ENCODE data around the gene OR51B5. TPM values are rescaled to one million over a fixed set of nuclear protein-coding genes. Genes with fewer than 3 reads are reported as not detected.

The OR51B5 gene
- total and polyA plus RNA-seq, 10 of the 15 experiments (the other 5 are each of a cell fraction or from before 2014, with no cell fraction given) = 0.04 to 2.1 (median 0.17) TPM; not detected in 6

GRCh38 chr11:5304046-5304445, 39.3 kb downstream of the OR51B5 start:
- in situ Hi-C loops (cut with MboI) = no loop called here
- BruUV-seq (replicated peaks) = no TSS peak
- ATAC-seq = no peak

GRCh38 chr11:5303626-5304025, 39.7 kb downstream of the OR51B5 start:
- POLR2A ChIA-PET = no interaction called here
- H3K27me3 ChIP-seq (replicated peaks in 1 of 2; ENCODE audit: control insufficient read depth in 2 of 2, insufficient read depth in 2 of 2, low read length in 1 of 2) = no peaks in the 10 kb centered on the region; a peak in 1 of 4 replicates
- no peak overlapping the region for H3K4me2 ChIP-seq (ENCODE audit: control insufficient read depth, insufficient read depth)
- WGBS (ENCODE audit: insufficient coverage, insufficient replicate concordance, low lambda C conversion rate, missing lambda C conversion rate) = 57% methylated on average over 5 of the region's 5 CpGs
- no peaks in the 10 kb centered on the region for H3K36me3 ChIP-seq (ENCODE audit: control insufficient read depth in 2 of 2, insufficient read depth in 2 of 2, low read length in 1 of 2)
- SMC1A ChIA-PET (ENCODE audit: uncharacterized antibody, unreplicated experiment) = no interaction called here
- no peaks in the 10 kb centered on the region for H3K4me1 ChIP-seq (ENCODE audit: control insufficient read depth, insufficient read depth, low read length)
- H4K20me1 ChIP-seq (ENCODE audit: control insufficient read depth, insufficient read depth) = no peaks in the 10 kb centered on the region
- no peak overlapping the region for H3K27ac ChIP-seq (ENCODE audit: control insufficient read depth, insufficient read depth)
- no peak for FAIRE-seq
- no peak overlapping the region for H3K9ac ChIP-seq (ENCODE audit: control insufficient read depth, insufficient read depth, low read length)
- intact Hi-C loops (cut with micrococcal nuclease; ENCODE audit: unreplicated experiment) = no loop called here
- TF ChIP-seq ZZZ3 (IDR thresholded peaks at IDR 0.05; ENCODE audit: control insufficient read depth, insufficient read length, low read depth) (no peak), NRF1 (conservative IDR thresholded peaks at IDR 0.05; ENCODE audit: low read depth, low read length) (no peak), RFX5 (IDR thresholded peaks at IDR 0.05; ENCODE audit: low read depth, low read length) (no peak), RAD51 (IDR thresholded peaks at IDR 0.05) (no peak), SP1 (IDR thresholded peaks at IDR 0.05; ENCODE audit: low read depth, low read length) (no peak), IRF4 (IDR thresholded peaks at IDR 0.05; ENCODE audit: low read depth, low read length) (no peak)
- TF ChIP-seq, protein P1, sequence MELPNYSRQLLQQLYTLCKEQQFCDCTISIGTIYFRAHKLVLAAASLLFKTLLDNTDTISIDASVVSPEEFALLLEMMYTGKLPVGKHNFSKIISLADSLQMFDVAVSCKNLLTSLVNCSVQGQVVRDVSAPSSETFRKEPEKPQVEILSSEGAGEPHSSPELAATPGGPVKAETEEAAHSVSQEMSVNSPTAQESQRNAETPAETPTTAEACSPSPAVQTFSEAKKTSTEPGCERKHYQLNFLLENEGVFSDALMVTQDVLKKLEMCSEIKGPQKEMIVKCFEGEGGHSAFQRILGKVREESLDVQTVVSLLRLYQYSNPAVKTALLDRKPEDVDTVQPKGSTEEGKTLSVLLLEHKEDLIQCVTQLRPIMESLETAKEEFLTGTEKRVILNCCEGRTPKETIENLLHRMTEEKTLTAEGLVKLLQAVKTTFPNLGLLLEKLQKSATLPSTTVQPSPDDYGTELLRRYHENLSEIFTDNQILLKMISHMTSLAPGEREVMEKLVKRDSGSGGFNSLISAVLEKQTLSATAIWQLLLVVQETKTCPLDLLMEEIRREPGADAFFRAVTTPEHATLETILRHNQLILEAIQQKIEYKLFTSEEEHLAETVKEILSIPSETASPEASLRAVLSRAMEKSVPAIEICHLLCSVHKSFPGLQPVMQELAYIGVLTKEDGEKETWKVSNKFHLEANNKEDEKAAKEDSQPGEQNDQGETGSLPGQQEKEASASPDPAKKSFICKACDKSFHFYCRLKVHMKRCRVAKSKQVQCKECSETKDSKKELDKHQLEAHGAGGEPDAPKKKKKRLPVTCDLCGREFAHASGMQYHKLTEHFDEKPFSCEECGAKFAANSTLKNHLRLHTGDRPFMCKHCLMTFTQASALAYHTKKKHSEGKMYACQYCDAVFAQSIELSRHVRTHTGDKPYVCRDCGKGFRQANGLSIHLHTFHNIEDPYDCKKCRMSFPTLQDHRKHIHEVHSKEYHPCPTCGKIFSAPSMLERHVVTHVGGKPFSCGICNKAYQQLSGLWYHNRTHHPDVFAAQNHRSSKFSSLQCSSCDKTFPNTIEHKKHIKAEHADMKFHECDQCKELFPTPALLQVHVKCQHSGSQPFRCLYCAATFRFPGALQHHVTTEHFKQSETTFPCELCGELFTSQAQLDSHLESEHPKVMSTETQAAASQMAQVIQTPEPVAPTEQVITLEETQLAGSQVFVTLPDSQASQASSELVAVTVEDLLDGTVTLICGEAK (IDR thresholded peaks at IDR 0.05; ENCODE audit: borderline replicate concordance) = no peak
- H3K79me2 ChIP-seq (ENCODE audit: control insufficient read depth, insufficient read depth, low read length) = no peaks in the 10 kb centered on the region
- no peak overlapping the region for H2AFZ ChIP-seq (ENCODE audit: control insufficient read depth, low read depth, low read length)
- H3K4me3 ChIP-seq = no peak overlapping the region
- DNase-seq (ENCODE audit: low read depth, low spot score) = no peak
- in situ Hi-C loops (cut with MboI) = no loop called here
- no peak for ATAC-seq
- no peaks in the 10 kb centered on the region for H3K9me3 ChIP-seq (replicated peaks; ENCODE audit: control insufficient read depth, insufficient read depth, low read length)
- RAD21 ChIA-PET (ENCODE audit: unreplicated experiment) = no interaction called here
- no TSS peak for BruUV-seq (replicated peaks)
- CTCF ChIA-PET = interaction anchor here (0.6 kb wide), 1 partner anchor 157 kb away, joined by 3 read pairs; no protein-coding TSS in a partner anchor

More at GRCh38 chr11:5304046-5304445, 39.3 kb downstream of the OR51B5 start:
- Histone ChIP-seq H3K27ac (ENCODE audit: control insufficient read depth, insufficient read depth) (no peak overlapping the region), H3K36me3 (ENCODE audit: control insufficient read depth in 2 of 2, insufficient read depth in 2 of 2, low read length in 1 of 2) (no peaks in the 10 kb centered on the region), H3K9me3 (replicated peaks; ENCODE audit: control insufficient read depth, insufficient read depth, low read length) (no peaks in the 10 kb centered on the region), H2AFZ (ENCODE audit: control insufficient read depth, low read depth, low read length) (no peak overlapping the region), H3K4me1 (ENCODE audit: control insufficient read depth, insufficient read depth, low read length) (no peaks in the 10 kb centered on the region), H3K9ac (ENCODE audit: control insufficient read depth, insufficient read depth, low read length) (no peak overlapping the region), H3K27me3 (replicated peaks in 1 of 2; ENCODE audit: control insufficient read depth in 2 of 2, insufficient read depth in 2 of 2, low read length in 1 of 2) (no peaks in the 10 kb centered on the region; a peak in 1 of 4 replicates), H3K4me2 (ENCODE audit: control insufficient read depth, insufficient read depth) (no peak overlapping the region), H3K4me3 (no peak overlapping the region), H4K20me1 (ENCODE audit: control insufficient read depth, insufficient read depth) (no peaks in the 10 kb centered on the region), H3K79me2 (ENCODE audit: control insufficient read depth, insufficient read depth, low read length) (no peaks in the 10 kb centered on the region)
- DNase-seq (ENCODE audit: low read depth, low spot score) (no peak), FAIRE-seq (no peak)
- ChIA-PET RAD21 (ENCODE audit: unreplicated experiment) (no interaction called here), CTCF (interaction anchor here (0.6 kb wide), 1 partner anchor 156 kb away, joined by 3 read pairs; no protein-coding TSS in a partner anchor), SMC1A (ENCODE audit: uncharacterized antibody, unreplicated experiment) (no interaction called here), POLR2A (no interaction called here)
- 81% methylated on average over 1 of the region's 1 CpG for WGBS (ENCODE audit: insufficient coverage, insufficient replicate concordance, low lambda C conversion rate, missing lambda C conversion rate)
- intact Hi-C loops (cut with micrococcal nuclease; ENCODE audit: unreplicated experiment) = no loop called here
- TF ChIP-seq HDAC6 (IDR thresholded peaks at IDR 0.05; ENCODE audit: unreplicated experiment) = no peak
- TF ChIP-seq TBL1XR1 (IDR thresholded peaks at IDR 0.05; ENCODE audit: low read depth, low read length) = no peak
- TF ChIP-seq RFX5 (IDR thresholded peaks at IDR 0.05; ENCODE audit: low read depth, low read length) = no peak
- no peak for TF ChIP-seq PAX8 (IDR thresholded peaks at IDR 0.05)
- no peak for TF ChIP-seq HDAC2 (IDR thresholded peaks at IDR 0.05)
- no peak for TF ChIP-seq NR2F1 (conservative IDR thresholded peaks at IDR 0.05)
- TF ChIP-seq, protein P2, sequence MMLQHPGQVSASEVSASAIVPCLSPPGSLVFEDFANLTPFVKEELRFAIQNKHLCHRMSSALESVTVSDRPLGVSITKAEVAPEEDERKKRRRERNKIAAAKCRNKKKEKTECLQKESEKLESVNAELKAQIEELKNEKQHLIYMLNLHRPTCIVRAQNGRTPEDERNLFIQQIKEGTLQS (IDR thresholded peaks at IDR 0.05; ENCODE audit: borderline replicate concordance, extremely low read depth, low read depth, low read length) = no peak
- no peak for TF ChIP-seq MXI1 (IDR thresholded peaks at IDR 0.05; ENCODE audit: low read depth, low read length)
- no peak for TF ChIP-seq STAT3 (IDR thresholded peaks at IDR 0.05; ENCODE audit: low read depth, low read length)

Measured in GM12878 (cell line).